HepG2 (cell line): ENCODE measurements around the gene SP5. TPM values are rescaled to one million over a fixed set of nuclear protein-coding genes. Genes with fewer than 3 reads are reported as not detected.
A peak's percentile ranks its signal among the peaks of the same experiment; 100 is the strongest.

ENCODE experiments used
- IRX3 ChIP-seq: sonication (generic); formaldehyde crosslinking; IDR thresholded peaks from 2 replicates; pipeline ENCODE4 v1.8.1; 2023; ENCODE audit warnings: mild to moderate bottlenecking, low read depth, missing genetic modification reagents, borderline replicate concordance
- PCBP1 ChIP-seq: fragments of 200-400 bp; formaldehyde crosslinking; IDR thresholded peaks from 2 replicates; pipeline ENCODE4 v1.6.1; 2017; ENCODE audit warnings: mild to moderate bottlenecking, low read depth, low read length, borderline replicate concordance
- POGZ ChIP-seq: sonication (generic); formaldehyde crosslinking; IDR thresholded peaks from 2 replicates; pipeline ENCODE4 v1.4.0; 2020; ENCODE audit warnings: mild to moderate bottlenecking, missing genetic modification reagents
- SAP130 ChIP-seq: IDR thresholded peaks from 2 replicates; pipeline ENCODE4 v1.6.1; 2016; ENCODE audit warnings: low read depth
- SNAPC4 ChIP-seq: sonication (generic); formaldehyde crosslinking; IDR thresholded peaks from 2 replicates; pipeline ENCODE4 v1.4.0; 2020; ENCODE audit warnings: mild to moderate bottlenecking, missing genetic modification reagents
- TBX2 ChIP-seq: sonication (generic); formaldehyde crosslinking; IDR thresholded peaks from 2 replicates; pipeline ENCODE4 v1.5.0; 2020; ENCODE audit warnings: missing genetic modification reagents, mild to moderate bottlenecking, borderline replicate concordance
- XBP1 ChIP-seq: sonication (generic); formaldehyde crosslinking; IDR thresholded peaks from 2 replicates; pipeline ENCODE4 v1.5.0; 2020; ENCODE audit warnings: missing genetic modification reagents
- ZHX2 ChIP-seq, 2 experiments: sonication (generic) in 1 of 2; formaldehyde crosslinking in 1 of 2; IDR thresholded peaks; 2 replicates each; pipeline versions ENCODE4 v1.6.1 to v1.9.0; 2014 to 2022; ENCODE audit warnings: antibody characterized with exemption in 1 of 2, borderline replicate concordance in 1 of 2, inconsistent platforms in 1 of 2, low read depth in 1 of 2, missing genetic modification reagents in 1 of 2
- ZNF329 ChIP-seq: sonication (generic); formaldehyde crosslinking; IDR thresholded peaks from 2 replicates; pipeline ENCODE4 v1.9.0; 2021; ENCODE audit warnings: low read depth, mild to moderate bottlenecking, missing genetic modification reagents
- ZNF382 ChIP-seq: sonication (generic); formaldehyde crosslinking; IDR thresholded peaks from 2 replicates; pipeline ENCODE4 v1.5.0; 2020; ENCODE audit warnings: missing genetic modification reagents, mild to moderate bottlenecking, borderline replicate concordance
- ZNF432 ChIP-seq: sonication (generic); formaldehyde crosslinking; IDR thresholded peaks from 2 replicates; pipeline ENCODE4 v1.5.0; 2020; ENCODE audit warnings: missing genetic modification reagents, mild to moderate bottlenecking, borderline replicate concordance
- ZNF501 ChIP-seq: sonication (generic); formaldehyde crosslinking; IDR thresholded peaks from 2 replicates; pipeline ENCODE4 v1.5.1; 2020; ENCODE audit warnings: mild to moderate bottlenecking, moderate library complexity, missing genetic modification reagents
- ZNF546 ChIP-seq: sonication (generic); formaldehyde crosslinking; conservative IDR thresholded peaks from 2 replicates; pipeline ENCODE4 v1.8.1; 2023; ENCODE audit warnings: mild to moderate bottlenecking, missing genetic modification reagents
- ZNF598 ChIP-seq: sonication (generic); formaldehyde crosslinking; IDR thresholded peaks from 2 replicates; pipeline ENCODE4 v1.5.1; 2020; ENCODE audit warnings: mild to moderate bottlenecking, missing genetic modification reagents, borderline replicate concordance
- ZNF629 ChIP-seq: sonication (generic); formaldehyde crosslinking; conservative IDR thresholded peaks from 2 replicates; pipeline ENCODE4 v1.5.0; 2020; ENCODE audit warnings: missing genetic modification reagents
- ZNF703 ChIP-seq: sonication (generic); formaldehyde crosslinking; IDR thresholded peaks from 2 replicates; pipeline ENCODE4 v1.5.1; 2020; ENCODE audit warnings: missing genetic modification reagents, mild to moderate bottlenecking, moderate library complexity, borderline replicate concordance
- ZNF737 ChIP-seq: sonication (generic); formaldehyde crosslinking; IDR thresholded peaks from 2 replicates; pipeline ENCODE4 v1.5.0; 2020; ENCODE audit warnings: missing genetic modification reagents, mild to moderate bottlenecking, borderline replicate concordance
- polyA plus RNA-seq, 8 experiments: library from polyadenylated mRNA; depleted of rRNA in 3 of 8; stranded (reverse) in 7 of 8; unstranded in 1 of 8; fragments of >200 nt; fragmentation: Illumina TruSeq in 4 of 8; extraction: Trizol in 4 of 8; gene quantifications; 2 replicates each; pipeline versions ENCODE4 v1.2.1 to v1.2.3, GENCODE V29; 2011 to 2016; ENCODE audit warnings: low read depth in 4 of 8, missing spikeins in 1 of 8, mixed read lengths in 1 of 8; ENCODE audit not compliant: insufficient read depth in 1 of 8
- total RNA-seq, 5 experiments: library from RNA; depleted of rRNA; stranded (reverse); fragments of >200 nt; fragmentation: Illumina TruSeq; extraction: Trizol; gene quantifications; 2 replicates each; pipeline ENCODE4 v1.2.3, GENCODE V29; 2016; ENCODE audit warnings: low read depth in 1 of 5

SP5 gene
- total and polyA plus RNA-seq, 2 of the 13 experiments (the other 11 are each of a cell fraction or from before 2014, with no cell fraction given): 50.8 to 119 TPM

- TF ChIP-seq ZNF703 (CRISPR knock-in tag): no peak
- no peak for TF ChIP-seq ZNF329 (CRISPR knock-in tag)
- TF ChIP-seq ZHX2 (IDR thresholded peaks at IDR 0.05; ENCODE audit: low read depth): 0 out of 2 replicates have a peak, but pooled peaks have one; percentile 16
- TF ChIP-seq ZHX2 (CRISPR knock-in tag; IDR thresholded peaks at IDR 0.05; ENCODE audit: borderline replicate concordance): no peak
- no peak for TF ChIP-seq PCBP1
- TF ChIP-seq POGZ (CRISPR knock-in tag): no peak
- TF ChIP-seq SNAPC4: no peak
- TF ChIP-seq ZNF546 (CRISPR knock-in tag): no peak
- TF ChIP-seq ZNF598 (CRISPR knock-in tag): no peak
- no peak for TF ChIP-seq ZNF382 (CRISPR knock-in tag)
- TF ChIP-seq ZNF432 (CRISPR knock-in tag): no peak
- TF ChIP-seq IRX3 (CRISPR knock-in tag): 0 out of 2 replicates have a peak, but pooled peaks have one; percentile 56
- peak; percentile 96 for TF ChIP-seq ZNF629 (CRISPR knock-in tag)
- TF ChIP-seq TBX2 (CRISPR knock-in tag): no peak
- 0 out of 2 replicates have a peak, but pooled peaks have one; percentile 8 for TF ChIP-seq XBP1
- 0 out of 2 replicates have a peak, but pooled peaks have one; percentile 19 for TF ChIP-seq ZNF737 (CRISPR knock-in tag)
- TF ChIP-seq SAP130 (CRISPR knock-in tag): no peak; the same call in 1 of the 2 replicates
- peak; percentile 10; the same call in 1 of the 2 replicates for TF ChIP-seq ZNF501
Measured at GRCh38 chr2:170712653-170713542, 2.2 kb upstream of the SP5 start (continued).
